22Rv1 (cell line): ENCODE measurements around the gene PPP1R14B.

ENCODE experiments used
- ZFX ChIP-seq: fragments of 450-650 bp; IDR thresholded peaks from 2 replicates; pipeline ENCODE4 v1.6.1; 2017; ENCODE audit warnings: antibody characterized with exemption, borderline replicate concordance
- TF ChIP-seq, protein P1 (sequence below): fragments of 450-650 bp; IDR thresholded peaks from 2 replicates; pipeline ENCODE4 v1.5.1; 2017; ENCODE audit warnings: mild to moderate bottlenecking

- TF ChIP-seq, protein P1, sequence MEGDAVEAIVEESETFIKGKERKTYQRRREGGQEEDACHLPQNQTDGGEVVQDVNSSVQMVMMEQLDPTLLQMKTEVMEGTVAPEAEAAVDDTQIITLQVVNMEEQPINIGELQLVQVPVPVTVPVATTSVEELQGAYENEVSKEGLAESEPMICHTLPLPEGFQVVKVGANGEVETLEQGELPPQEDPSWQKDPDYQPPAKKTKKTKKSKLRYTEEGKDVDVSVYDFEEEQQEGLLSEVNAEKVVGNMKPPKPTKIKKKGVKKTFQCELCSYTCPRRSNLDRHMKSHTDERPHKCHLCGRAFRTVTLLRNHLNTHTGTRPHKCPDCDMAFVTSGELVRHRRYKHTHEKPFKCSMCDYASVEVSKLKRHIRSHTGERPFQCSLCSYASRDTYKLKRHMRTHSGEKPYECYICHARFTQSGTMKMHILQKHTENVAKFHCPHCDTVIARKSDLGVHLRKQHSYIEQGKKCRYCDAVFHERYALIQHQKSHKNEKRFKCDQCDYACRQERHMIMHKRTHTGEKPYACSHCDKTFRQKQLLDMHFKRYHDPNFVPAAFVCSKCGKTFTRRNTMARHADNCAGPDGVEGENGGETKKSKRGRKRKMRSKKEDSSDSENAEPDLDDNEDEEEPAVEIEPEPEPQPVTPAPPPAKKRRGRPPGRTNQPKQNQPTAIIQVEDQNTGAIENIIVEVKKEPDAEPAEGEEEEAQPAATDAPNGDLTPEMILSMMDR: no peak
- TF ChIP-seq ZFX: no peak
Measured at GRCh38 chr11:64264371-64264852, 17.7 kb upstream of the PPP1R14B start.
